Breast epithelium (tissue), 4 donors: ENCODE measurements around the gene PRRC2B. TPM values are rescaled to one million over a fixed set of nuclear protein-coding genes. Genes with fewer than 3 reads are reported as not detected.
"Not testable (repeated sequence)": the region's sequence is repeated elsewhere in the genome, so short reads cannot be mapped to it uniquely, and the experiment has no call there.

ENCODE experiments used
- DNase-seq, 2 donors: peaks; one replicate each; pipeline ENCODE4 v3.0.0-alpha.2; 2019; ENCODE audit warnings: low spot score in 2 of 2
- H3K27ac ChIP-seq, 2 donors: fragments of 200-600 bp; sonication (generic) in 1 of 2; one replicate each; pipeline ENCODE4 v1.5.1; 2016 to 2019; ENCODE audit warnings: mild to moderate bottlenecking in 1 of 2
- H3K27me3 ChIP-seq, 2 donors: fragments of 200-600 bp; sonication (generic) in 1 of 2; one replicate each; pipeline versions ENCODE4 v1.5.1 to v1.6.0; 2017 to 2019; ENCODE audit warnings: control low read depth in 1 of 2, mild to moderate bottlenecking in 1 of 2
- H3K36me3 ChIP-seq: fragments of 200-600 bp; one replicate; pipeline ENCODE4 v1.5.1; 2019
- H3K4me1 ChIP-seq, 2 donors: fragments of 200-600 bp; sonication (generic); one replicate each; pipeline ENCODE4 v1.5.1; 2016 to 2019; ENCODE audit warnings: control low read depth in 1 of 2
- H3K4me3 ChIP-seq, 3 donors: fragments of 200-600 bp; sonication (generic); 1 replicate in 2 of 3; 2 replicates in 1 of 3; pipeline ENCODE4 v1.5.1; 2016 to 2019; ENCODE audit warnings: mild to moderate bottlenecking in 3 of 3, moderate library complexity in 2 of 3
- H3K9me3 ChIP-seq, 2 donors: fragments of 200-600 bp; sonication (generic) in 1 of 2; one replicate each; pipeline ENCODE4 v1.5.1; 2016 to 2019; ENCODE audit warnings: control low read depth in 1 of 2
- CTCF ChIP-seq, 3 donors: fragments of 450-650 bp; IDR thresholded peaks; one replicate each; pipeline ENCODE4 v1.5.1; 2016 to 2017; ENCODE audit warnings: antibody characterized with exemption in 3 of 3, mild to moderate bottlenecking in 3 of 3, moderate library complexity in 3 of 3
- POLR2A ChIP-seq: fragments of 450-650 bp; IDR thresholded peaks from one replicate; pipeline ENCODE4 v1.6.1; 2016; ENCODE audit warnings: antibody characterized with exemption, mild to moderate bottlenecking, moderate library complexity
- POLR2AphosphoS5 ChIP-seq, 3 donors: sonication (generic); formaldehyde crosslinking; IDR thresholded peaks; one replicate each; pipeline ENCODE4 v1.6.1; 2017; ENCODE audit warnings: antibody characterized with exemption in 3 of 3
- intact Hi-C: fragments of 100-400 bp; cut with DNase I; formaldehyde crosslinking; loops from one replicate; pipeline ENCODE4 v1.15.1; 2023; ENCODE audit warnings: low total_unique reads
- total RNA-seq, 3 donors: library from RNA; depleted of rRNA; stranded (reverse); fragments of >200 nt; gene quantifications; one replicate each; pipeline ENCODE4 v1.1.0, GENCODE V29; 2016

PRRC2B gene
- total RNA-seq, 3 donors from 2014 or later = 95.9 to 143 (median 102) TPM

DNA sequence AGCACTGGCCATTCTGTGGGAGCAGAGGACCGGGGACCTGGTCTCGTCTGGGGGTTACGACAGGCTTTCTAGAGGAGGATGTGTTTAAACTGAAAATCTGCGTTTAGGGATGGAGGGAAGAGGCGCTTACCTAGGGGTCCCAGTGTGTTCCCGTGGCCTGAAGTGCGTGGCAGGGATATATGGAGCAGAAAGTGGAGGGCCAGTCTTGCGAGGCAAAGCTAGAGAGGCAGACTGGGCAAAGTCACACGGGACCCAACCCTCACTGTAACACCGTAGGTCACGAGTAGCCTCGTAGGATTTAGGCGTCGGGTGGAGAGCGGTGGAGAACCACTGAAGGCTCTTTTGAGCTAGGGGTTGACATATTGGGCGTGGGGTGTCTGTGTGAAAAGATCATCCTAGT lies 76.1 kb downstream of the PRRC2B start:
- H3K4me1 ChIP-seq = no peaks in the 10 kb centered on the region
- no peaks in the 10 kb centered on the region for H3K36me3 ChIP-seq
- H3K27ac ChIP-seq = no peak overlapping the region
- H3K27me3 ChIP-seq = no peaks in the 10 kb centered on the region
- no peak for TF ChIP-seq POLR2AphosphoS5 (IDR thresholded peaks at IDR 0.05)
- no peak for TF ChIP-seq CTCF (IDR thresholded peaks at IDR 0.05)
- no peak for TF ChIP-seq POLR2A
- intact Hi-C loops = loop anchor here (10.0 kb wide), 1 partner anchor 75 kb away; the partner anchor contains the start of gene PRRC2B
- DNase-seq = peak in 1 of 2 donors; percentile 10
- no peak overlapping the region for H3K4me3 ChIP-seq
- no peaks in the 10 kb centered on the region for H3K9me3 ChIP-seq

DNA sequence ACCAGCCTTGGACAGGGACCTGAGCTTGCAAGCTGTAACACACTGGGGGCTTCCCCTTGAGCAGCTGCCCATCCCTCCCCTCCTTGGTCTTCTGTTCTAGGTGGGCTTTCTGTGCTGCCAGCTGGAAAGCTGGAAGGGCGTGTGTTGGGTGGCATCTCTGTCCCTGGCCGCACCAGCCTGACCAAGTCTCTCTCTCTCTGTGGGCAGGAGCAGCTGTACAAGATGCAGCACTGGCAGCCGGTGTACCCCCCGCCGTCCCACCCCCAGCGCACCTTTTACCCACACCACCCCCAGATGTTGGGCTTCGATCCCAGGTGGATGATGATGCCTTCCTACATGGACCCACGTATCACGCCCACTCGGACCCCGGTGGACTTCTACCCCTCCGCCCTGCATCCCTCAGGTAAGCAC lies 76.7 kb downstream of the PRRC2B start:
- no peak for TF ChIP-seq POLR2A
- TF ChIP-seq CTCF (IDR thresholded peaks at IDR 0.05) = no peak
- no peak for TF ChIP-seq POLR2AphosphoS5 (IDR thresholded peaks at IDR 0.05)
- peak in 1 of 2 donors; percentile 34 for DNase-seq
- intact Hi-C loops = loop anchor here (10.0 kb wide), 1 partner anchor 76 kb away; the partner anchor contains the start of gene PRRC2B
- H3K27ac ChIP-seq = no peak overlapping the region
- no peaks in the 10 kb centered on the region for H3K9me3 ChIP-seq
- no peaks in the 10 kb centered on the region for H3K27me3 ChIP-seq
- H3K4me3 ChIP-seq = no peak overlapping the region
- H3K4me1 ChIP-seq = no peaks in the 10 kb centered on the region
- peaks cover 4% of the 10 kb centered on the region for H3K36me3 ChIP-seq

DNA sequence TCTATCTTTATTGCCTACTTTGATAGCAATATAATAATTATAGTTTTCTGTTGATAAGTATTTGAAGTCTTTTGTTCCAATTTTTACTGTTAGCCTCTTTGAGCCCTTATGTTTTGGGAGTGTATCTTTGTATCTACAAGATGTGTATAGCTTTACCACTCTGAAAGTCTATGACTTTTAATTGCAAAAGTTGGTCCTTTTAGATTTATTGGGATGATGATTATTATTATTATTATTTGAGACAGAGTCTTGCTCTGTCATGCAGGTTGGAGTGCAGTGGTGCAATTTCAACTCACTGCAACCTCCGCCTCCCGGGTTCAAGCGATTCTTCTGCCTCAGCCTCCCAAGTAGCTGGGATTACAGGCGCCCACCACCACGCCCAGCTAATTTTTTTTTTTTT lies 78.2 kb downstream of the PRRC2B start:
- not testable (repeated sequence) for H3K36me3 ChIP-seq

GRCh38 chr9:131473198-131473885 lies 79.5 kb downstream of the PRRC2B start:
- no peak for TF ChIP-seq POLR2AphosphoS5 (IDR thresholded peaks at IDR 0.05)
- TF ChIP-seq POLR2A = no peak
- no peak for TF ChIP-seq CTCF (IDR thresholded peaks at IDR 0.05)
- Histone ChIP-seq H3K4me1 (no peaks in the 10 kb centered on the region), H3K9me3 (no peaks in the 10 kb centered on the region), H3K27ac (no peak overlapping the region), H3K36me3 (peaks cover 9% of the 10 kb centered on the region), H3K4me3 (no peak overlapping the region), H3K27me3 (no peaks in the 10 kb centered on the region)
- intact Hi-C loops = loop anchor here (10.0 kb wide), 1 partner anchor 79 kb away; the partner anchor contains the start of gene PRRC2B
- DNase-seq = peak in 1 of 2 donors; percentile 25

More for the DNA sequence above, 78.2 kb downstream of the PRRC2B start:
- intact Hi-C loops = loop anchor here (10.0 kb wide), 1 partner anchor 77 kb away; the partner anchor contains the start of gene PRRC2B
- H3K27ac ChIP-seq, H3K4me3 ChIP-seq, H3K27me3 ChIP-seq, DNase-seq, H3K9me3 ChIP-seq, H3K4me1 ChIP-seq: not testable (repeated sequence)

DNA sequence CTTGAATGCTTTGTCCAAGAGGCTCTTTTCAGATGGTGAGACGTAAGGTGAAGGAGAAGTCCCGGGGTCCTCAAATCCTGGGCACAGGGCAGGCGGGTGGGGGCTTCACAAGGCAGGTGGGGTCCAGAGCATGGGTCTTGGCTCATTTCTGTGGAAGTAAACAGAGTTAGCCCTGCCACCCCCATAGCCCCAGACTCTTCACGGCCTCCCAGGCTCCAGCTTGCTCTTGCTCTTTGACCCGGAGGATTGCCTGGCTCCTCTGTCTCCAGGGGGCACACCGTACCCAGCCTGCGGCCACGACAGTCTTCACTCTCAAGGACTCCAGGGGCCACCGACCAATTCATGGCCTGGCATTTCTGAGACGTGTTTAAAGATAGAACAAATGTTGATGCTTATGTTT lies 80.0 kb downstream of the PRRC2B start:
- H3K9me3 ChIP-seq = no peaks in the 10 kb centered on the region
- TF ChIP-seq CTCF (IDR thresholded peaks at IDR 0.05) = no peak
- no peaks in the 10 kb centered on the region for H3K27me3 ChIP-seq
- no peaks in the 10 kb centered on the region for H3K4me1 ChIP-seq
- H3K27ac ChIP-seq = no peak overlapping the region
- DNase-seq = peak in 1 of 2 donors; percentile 25
- intact Hi-C loops = loop anchor here (10.0 kb wide), 1 partner anchor 79 kb away; the partner anchor contains the start of gene PRRC2B
- no peak overlapping the region for H3K4me3 ChIP-seq
- peaks cover 9% of the 10 kb centered on the region for H3K36me3 ChIP-seq
